HG03139 (cell line): ENCODE data around the gene SERPINI1.

Experiments used
- ATAC-seq: cut with Tn5 transposase; IDR thresholded peaks from one replicate; pipeline ENCODE4 v1.9.1; 2021; ENCODE audit not compliant: unreplicated experiment

Gene SERPINI1, protein sequence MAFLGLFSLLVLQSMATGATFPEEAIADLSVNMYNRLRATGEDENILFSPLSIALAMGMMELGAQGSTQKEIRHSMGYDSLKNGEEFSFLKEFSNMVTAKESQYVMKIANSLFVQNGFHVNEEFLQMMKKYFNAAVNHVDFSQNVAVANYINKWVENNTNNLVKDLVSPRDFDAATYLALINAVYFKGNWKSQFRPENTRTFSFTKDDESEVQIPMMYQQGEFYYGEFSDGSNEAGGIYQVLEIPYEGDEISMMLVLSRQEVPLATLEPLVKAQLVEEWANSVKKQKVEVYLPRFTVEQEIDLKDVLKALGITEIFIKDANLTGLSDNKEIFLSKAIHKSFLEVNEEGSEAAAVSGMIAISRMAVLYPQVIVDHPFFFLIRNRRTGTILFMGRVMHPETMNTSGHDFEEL

GRCh38 chr3:167735233-167736138 lies at the start of gene SERPINI1:
TSS of gene SERPINI1 (plus strand) at chr3:167735721. CDS start at chr3:167789129, 53,408 bp downstream.
- ATAC-seq, result peak; percentile 53

- peak; percentile 100 for ATAC-seq
Observed at GRCh38 chr3:167691366-167691765, 44.2 kb upstream of the SERPINI1 start.

- ATAC-seq, result no peak
Observed at GRCh38 chr3:167694121-167694520, 41.4 kb upstream of the SERPINI1 start.

DNA sequence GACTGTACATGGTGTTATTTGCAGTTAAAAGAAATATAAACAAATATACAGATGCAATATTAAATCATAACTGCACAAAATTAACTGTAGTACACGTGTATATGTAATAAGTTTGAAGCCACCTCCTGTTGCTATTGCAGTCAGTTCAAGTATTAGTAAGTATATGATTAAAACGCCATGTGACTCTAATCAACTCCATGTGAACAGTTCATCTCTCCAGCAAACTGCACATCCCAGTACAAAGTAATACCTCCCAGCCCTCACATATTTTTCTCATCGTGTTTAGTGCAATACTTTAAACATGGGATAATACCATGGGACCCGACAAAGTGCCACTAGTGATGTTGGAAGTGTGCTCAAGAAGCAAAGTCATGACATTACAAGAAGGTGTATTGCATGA lies 35.5 kb upstream of the SERPINI1 start:
- no peak for ATAC-seq

DNA sequence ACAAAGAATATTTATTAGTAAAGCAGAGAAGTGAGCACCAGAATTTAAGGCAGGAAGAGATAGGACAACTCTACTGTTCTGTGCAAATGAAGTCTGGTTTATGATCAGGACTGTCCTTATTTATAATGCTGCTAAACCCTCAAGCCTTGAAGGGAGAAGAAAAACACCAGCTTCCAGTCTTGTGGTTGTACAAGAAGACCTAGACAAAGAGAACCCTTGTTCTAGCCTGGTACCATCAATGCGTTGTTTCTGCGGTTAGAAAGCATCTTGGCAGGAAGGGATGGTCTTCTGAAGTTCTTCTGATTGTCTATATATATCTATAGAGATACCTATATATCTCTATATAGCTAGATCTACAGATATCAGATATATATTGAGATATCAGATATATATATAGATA lies 34.6 kb upstream of the SERPINI1 start:
- ATAC-seq, result no peak

GRCh38 chr3:167705840-167706239 lies 29.7 kb upstream of the SERPINI1 start:
- ATAC-seq, result no peak

DNA sequence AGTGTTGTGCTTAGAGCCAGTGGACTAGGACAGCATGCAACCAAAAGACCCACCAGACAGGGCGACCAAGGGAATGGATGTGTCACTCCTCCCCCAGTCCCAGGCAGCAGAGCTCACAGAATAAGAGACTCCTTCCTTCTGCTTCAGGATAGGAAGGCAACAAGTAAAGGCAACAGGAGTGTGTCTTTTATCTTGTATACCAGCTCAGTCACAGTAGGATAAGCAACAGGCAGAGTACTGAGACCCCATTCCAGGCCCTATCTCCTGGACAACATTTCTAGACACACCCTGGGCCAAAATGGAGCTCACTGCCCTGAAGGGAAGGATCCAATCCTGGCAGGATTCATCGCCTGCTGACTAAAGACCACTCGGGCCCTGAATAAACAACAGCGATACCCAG lies 25.8 kb upstream of the SERPINI1 start:
- no peak for ATAC-seq

DNA sequence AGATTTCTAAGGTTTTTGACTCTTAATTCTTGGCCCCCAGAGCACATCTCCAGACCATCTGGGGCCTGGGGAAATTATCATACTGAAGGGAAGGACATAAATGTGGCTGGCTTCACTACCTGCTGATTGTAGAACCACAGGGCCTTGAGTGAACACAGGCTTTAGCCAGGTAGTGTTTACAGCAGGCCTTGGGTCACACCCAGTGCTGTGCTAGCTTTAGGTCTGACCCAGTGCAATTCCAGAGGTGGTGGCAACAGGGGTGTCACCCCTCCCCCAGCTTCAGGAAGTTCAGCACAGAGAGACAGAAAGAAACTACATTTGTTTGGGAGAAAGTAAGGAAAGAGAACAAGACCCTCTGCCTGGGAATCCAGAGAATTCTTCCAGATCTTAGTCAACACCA lies 25.0 kb upstream of the SERPINI1 start:
- ATAC-seq, result no peak

DNA sequence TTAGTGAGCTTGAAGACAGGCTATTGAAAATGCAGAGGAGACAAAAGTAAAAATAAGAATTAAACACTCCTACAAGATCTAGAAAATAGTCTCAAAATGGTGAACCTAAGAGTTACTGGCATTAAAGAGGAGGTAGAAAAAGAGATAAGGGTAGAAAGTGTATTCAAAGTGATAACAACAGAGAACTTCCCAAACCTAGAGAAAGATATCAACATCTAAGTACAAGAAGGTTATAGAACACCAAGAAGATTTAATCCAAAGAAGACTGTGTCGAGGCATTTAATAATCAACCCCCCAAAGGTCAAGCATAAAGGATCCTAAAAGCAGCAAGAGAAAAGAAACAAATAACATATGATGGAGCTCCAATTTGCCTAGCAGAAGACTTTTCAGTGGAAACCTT lies 24.1 kb upstream of the SERPINI1 start:
- ATAC-seq, result no peak

GRCh38 chr3:167712445-167712844 lies 23.1 kb upstream of the SERPINI1 start:
- no peak for ATAC-seq

- ATAC-seq, result no peak
Observed at GRCh38 chr3:167714871-167715270, 20.6 kb upstream of the SERPINI1 start.

GRCh38 chr3:167716920-167717319 lies 18.6 kb upstream of the SERPINI1 start:
- no peak for ATAC-seq

- ATAC-seq, result no peak
Observed at GRCh38 chr3:167718582-167718981, 16.9 kb upstream of the SERPINI1 start.

GRCh38 chr3:167723025-167723512 lies 12.5 kb upstream of the SERPINI1 start:
- ATAC-seq, result no peak

DNA sequence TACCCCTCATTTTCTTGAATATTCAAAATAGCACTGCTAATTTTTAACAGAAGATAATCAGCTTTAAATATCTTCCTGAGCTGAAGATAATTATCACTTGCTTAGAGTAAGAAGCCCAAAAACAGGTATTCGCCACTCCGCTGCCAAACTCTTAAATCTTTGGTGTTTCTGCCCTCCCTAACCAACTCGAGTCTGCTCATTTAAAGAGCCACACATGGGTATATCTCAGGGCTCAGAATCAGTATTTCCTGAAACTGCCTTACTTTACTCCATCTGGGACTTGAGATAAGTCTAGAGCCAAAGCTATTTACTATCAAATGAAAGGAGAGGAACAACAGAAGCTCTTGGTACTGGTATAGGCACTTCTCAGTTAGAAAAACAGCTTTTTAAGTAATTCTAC lies 11.6 kb upstream of the SERPINI1 start:
- ATAC-seq, result no peak

DNA sequence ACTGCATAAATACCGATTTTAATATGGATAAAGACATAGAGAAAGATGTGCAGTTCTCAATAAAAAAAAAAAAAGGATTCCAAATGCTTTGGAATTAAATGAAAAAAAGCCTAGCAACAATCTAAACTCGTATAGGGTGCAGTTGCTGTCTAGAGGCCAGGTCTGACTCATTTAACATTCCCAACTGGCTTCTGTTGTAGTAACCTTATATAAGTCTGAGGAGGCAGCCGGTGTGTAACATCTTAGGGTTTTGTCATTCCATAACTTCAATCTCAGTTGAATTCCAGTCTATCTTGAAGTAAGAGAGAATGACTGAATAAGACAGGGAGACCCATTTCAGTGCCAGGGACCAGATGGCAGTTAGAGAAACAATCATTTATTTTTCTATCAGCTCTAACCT lies 7.3 kb upstream of the SERPINI1 start:
- ATAC-seq, result no peak

- ATAC-seq, result no peak
Observed at GRCh38 chr3:167728632-167729323, 6.7 kb upstream of the SERPINI1 start.

- ATAC-seq, result no peak
Observed at GRCh38 chr3:167729591-167729990, 5.9 kb upstream of the SERPINI1 start.

DNA sequence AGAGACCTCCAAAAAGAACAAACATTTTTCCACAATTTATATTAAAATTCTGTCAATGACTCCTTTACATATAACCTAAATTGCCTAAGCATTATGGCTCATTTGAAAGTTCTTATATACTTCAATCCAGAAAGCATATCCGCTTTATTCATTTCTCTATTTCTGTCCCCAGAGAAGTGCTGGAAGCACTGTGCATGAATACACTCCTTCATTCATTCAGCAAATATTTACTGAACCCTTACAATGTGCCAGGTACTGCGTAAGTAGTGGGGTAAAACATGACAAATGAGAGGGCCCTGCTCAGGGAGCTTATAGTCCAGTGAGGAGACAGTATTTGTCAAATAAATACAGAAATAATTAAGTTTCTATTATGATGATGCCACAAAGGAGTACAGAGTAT lies 4.1 kb upstream of the SERPINI1 start:
- no peak for ATAC-seq

DNA sequence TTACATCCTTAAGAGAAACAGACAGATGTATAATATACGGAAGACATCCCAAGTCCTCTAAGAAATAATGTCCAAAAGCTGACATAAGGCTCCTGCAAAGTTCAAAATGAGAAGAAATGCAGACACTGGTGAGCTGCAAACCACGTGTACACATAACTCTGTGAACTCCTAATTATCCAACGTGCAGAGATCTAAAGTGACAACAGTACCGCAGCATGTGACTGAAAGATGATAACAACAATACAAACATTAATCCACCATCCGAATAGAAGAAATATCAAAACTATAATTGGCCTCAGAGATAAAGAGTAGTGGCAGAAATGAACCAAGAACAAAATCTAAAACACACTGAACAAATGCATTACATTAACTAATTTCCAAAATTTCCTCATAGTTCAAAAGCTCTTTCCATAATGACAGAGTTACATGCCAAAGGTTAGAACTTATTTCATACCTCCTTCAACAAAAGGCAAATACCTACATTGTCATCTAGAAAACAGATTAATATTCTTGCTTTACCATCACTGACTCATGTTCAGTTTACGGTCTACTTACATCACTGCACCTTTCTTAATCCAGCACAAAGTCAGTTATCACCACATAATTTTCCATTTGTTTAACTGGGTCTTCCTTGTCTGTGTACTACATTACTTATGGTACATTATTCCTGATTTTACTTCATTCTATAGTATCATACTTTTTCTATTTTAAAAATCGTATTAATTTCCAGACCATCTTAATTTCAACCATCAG lies 3.0 kb upstream of the SERPINI1 start:
- no peak for ATAC-seq
